ENCODE data around the gene RUFY1.

RUFY1 gene

GRCh38 chr5:179606071-179606909 lies 55.9 kb downstream of the RUFY1 start:
- no peak for DNase-seq (ENCODE audit: low read depth)

- no peak for DNase-seq (ENCODE audit: low read depth)
Measured at GRCh38 chr5:179606910-179607159, 56.5 kb downstream of the RUFY1 start.

- DNase-seq (ENCODE audit: low read depth): no peak
Measured at GRCh38 chr5:179607160-179607931, 57.0 kb downstream of the RUFY1 start.

- DNase-seq (ENCODE audit: low read depth): no peak
Measured at GRCh38 chr5:179608131-179608581, 57.8 kb downstream of the RUFY1 start.

- no peak for DNase-seq (ENCODE audit: low read depth)
Measured at GRCh38 chr5:179609834-179610108, 59.4 kb downstream of the RUFY1 start.

- no peak for DNase-seq (ENCODE audit: low read depth)
Measured at GRCh38 chr5:179610109-179610902, 60.0 kb downstream of the RUFY1 start.

- DNase-seq (ENCODE audit: low read depth): no peak
Measured at GRCh38 chr5:179610903-179611265, 60.5 kb downstream of the RUFY1 start.

- no peak for DNase-seq (ENCODE audit: low read depth)
Measured at GRCh38 chr5:179612577-179613459, 62.5 kb downstream of the RUFY1 start.

- no peak for DNase-seq (ENCODE audit: low read depth)
Measured at GRCh38 chr5:179613460-179614071, 63.2 kb downstream of the RUFY1 start.

- DNase-seq (ENCODE audit: low read depth): no peak
Measured at GRCh38 chr5:179614745-179615144, 64.4 kb downstream of the RUFY1 start.

- no peak for DNase-seq (ENCODE audit: low read depth)
Measured at GRCh38 chr5:179615203-179615602, 64.8 kb downstream of the RUFY1 start.

- no peak for DNase-seq (ENCODE audit: low read depth)
Measured at GRCh38 chr5:179616002-179616594, 65.7 kb downstream of the RUFY1 start.

GRCh38 chr5:179617930-179618329 lies 67.6 kb downstream of the RUFY1 start:
- no peak for DNase-seq (ENCODE audit: low read depth)

- DNase-seq (ENCODE audit: low read depth): no peak
Measured at GRCh38 chr5:179618923-179619554, 68.7 kb downstream of the RUFY1 start.

GRCh38 chr5:179619776-179620175 lies 69.4 kb downstream of the RUFY1 start:
- no peak for DNase-seq (ENCODE audit: low read depth)

GRCh38 chr5:179620293-179620692 lies 69.9 kb downstream of the RUFY1 start:
- DNase-seq (ENCODE audit: low read depth): no peak

- DNase-seq (ENCODE audit: low read depth): no peak
Measured at GRCh38 chr5:179620703-179621350, 70.5 kb downstream of the RUFY1 start.

GRCh38 chr5:179621551-179622214 lies 71.3 kb downstream of the RUFY1 start:
- no peak for DNase-seq (ENCODE audit: low read depth)
